HTR-8/SVneo (cell line): ENCODE results near the gene CDK12.

Source experiments
- DNase-seq: peaks from one replicate; pipeline ENCODE4 v3.0.0; 2011; ENCODE audit warnings: low spot score, mixed read lengths; ENCODE audit not compliant: insufficient read length
- FAIRE-seq: peaks from 2 replicates; lab custom pipeline; 2011; peaks lifted over from hg19 to GRCh38; lab: Jason Lieb, UNC

CDK12 gene

GRCh38 chr17:39578272-39578671, 117.0 kb downstream of the CDK12 start:
- FAIRE-seq (no peak), DNase-seq (no peak)

- FAIRE-seq: no peak
- DNase-seq: no peak
These were observed 118.2 kb downstream of the CDK12 start for GRCh38 chr17:39579318-39580081.

- FAIRE-seq (no peak), DNase-seq (no peak)
These were observed 118.8 kb downstream of the CDK12 start for GRCh38 chr17:39580082-39580468.

- DNase-seq: no peak
- FAIRE-seq: no peak
These were observed 119.9 kb downstream of the CDK12 start for GRCh38 chr17:39581071-39581758.

- DNase-seq (no peak), FAIRE-seq (no peak)
These were observed 120.4 kb downstream of the CDK12 start for GRCh38 chr17:39581759-39582085.

GRCh38 chr17:39582658-39583057, 121.4 kb downstream of the CDK12 start:
- DNase-seq: no peak
- no peak for FAIRE-seq
